Activated CD4-positive, alpha-beta T cell treated with anti-CD3 and anti-CD28 coated beads, Interleukin-2, amount 50 U/mL, for 24 hours (primary cell): ENCODE measurements around the gene OR52A5.

ENCODE experiments used
- DNase-seq, 2 donors: peaks; one replicate each; pipeline ENCODE4 v3.0.0-alpha.2; 2020; ENCODE audit warnings: low read depth in 1 of 2, low spot score in 1 of 2

Gene OR52A5

DNA sequence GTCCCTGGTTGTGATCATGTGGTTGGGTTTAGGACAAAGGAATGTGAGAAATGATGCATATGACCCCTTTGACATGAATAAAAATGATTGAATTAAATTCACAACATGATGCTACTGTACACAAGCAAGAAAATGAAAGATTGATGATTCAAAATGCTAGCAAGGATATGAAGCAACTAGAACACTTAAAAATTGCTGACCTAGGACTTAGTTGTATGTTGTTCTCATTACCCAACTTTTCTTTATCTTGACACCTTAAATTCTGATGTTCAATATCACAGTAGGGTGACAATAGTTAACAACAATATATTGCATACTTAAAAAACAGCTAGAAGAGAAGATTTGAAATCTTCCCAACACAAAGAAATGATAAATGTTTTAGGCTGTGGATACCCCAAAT, 20.6 kb downstream of the OR52A5 start:
- no peak for DNase-seq

- DNase-seq = no peak
Observed at GRCh38 chr11:5115339-5115738, 22.8 kb downstream of the OR52A5 start.

GRCh38 chr11:5107285-5107684, 30.9 kb downstream of the OR52A5 start:
- DNase-seq = no peak

GRCh38 chr11:5103066-5103465, 35.1 kb downstream of the OR52A5 start:
- DNase-seq = no peak

GRCh38 chr11:5102246-5102645, 35.9 kb downstream of the OR52A5 start:
- DNase-seq = no peak

GRCh38 chr11:5096011-5096410, 42.1 kb downstream of the OR52A5 start:
- no peak for DNase-seq

DNA sequence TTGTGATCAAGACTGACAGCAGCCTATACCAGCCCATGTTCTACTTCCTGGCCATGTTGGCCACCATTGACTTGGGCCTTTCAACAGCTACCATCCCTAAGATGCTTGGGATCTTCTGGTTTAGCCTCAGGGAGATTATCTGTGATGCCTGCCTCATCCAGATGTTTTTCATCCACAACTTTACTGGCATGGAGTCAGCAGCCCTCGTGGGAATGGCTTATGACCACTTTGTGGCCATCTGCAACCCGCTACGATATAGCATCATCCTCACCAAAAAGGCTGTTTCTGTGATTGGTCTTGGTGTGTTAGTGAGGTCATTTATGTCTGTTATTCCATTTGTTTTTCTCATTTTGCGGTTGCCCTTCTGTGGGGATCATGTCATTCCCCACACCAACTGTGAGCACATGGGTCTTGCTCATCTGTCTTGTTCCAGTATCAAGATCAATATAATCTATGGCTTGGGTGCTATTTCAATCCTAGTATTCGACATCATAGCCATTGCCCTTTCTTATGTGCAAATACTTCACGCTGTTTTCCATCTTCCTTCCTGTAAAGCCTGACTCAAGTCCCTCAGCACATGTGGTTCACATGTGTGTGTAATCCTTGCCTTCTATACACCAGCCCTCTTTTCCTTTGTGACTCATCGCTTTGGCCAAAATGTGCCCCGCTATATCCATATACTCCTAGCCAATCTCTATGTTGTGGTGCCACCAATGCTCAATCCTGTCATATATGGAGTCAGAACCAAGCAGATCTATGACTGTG, 45.2 kb downstream of the OR52A5 start:
- no peak for DNase-seq

DNA sequence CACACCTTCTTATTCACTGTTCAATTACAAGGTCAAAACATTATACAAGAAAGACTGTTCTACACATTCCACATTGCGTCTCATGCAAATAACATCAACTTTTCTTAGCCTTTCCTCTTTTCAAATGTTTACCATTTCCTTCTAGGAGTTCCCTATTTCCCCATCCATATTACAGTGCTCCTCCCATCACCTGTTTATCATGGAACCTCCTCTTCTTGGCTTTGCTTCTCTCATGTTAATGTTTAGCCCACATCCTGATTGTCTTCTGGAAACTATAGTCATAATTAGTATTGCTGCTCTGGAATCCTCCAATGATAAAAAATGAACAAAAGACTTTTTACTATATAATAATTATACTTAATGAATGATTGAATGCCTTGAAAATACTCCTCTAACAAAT, 47.5 kb downstream of the OR52A5 start:
- no peak for DNase-seq

DNA sequence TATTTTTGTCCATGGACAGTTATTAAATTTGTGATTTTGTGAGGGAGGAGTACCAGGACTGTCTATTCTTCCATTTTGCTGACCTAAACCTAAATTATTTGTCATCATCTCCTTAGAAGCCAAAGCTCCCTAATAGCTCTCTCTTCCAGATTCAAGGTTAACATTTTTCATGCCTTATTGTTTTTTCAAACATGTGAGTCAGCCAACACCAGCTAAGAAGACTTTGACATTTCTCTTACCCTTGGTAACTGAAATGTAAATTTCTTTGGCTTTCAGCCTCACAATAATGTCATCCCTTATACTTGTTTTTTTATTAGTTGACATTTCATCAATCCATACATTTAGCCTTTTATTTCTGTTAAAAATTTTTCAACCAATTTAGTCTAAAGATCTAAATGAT, 49.6 kb downstream of the OR52A5 start:
- no peak for DNase-seq

GRCh38 chr11:5083602-5084001, 54.6 kb downstream of the OR52A5 start:
- DNase-seq = no peak

GRCh38 chr11:5081405-5081804, 56.8 kb downstream of the OR52A5 start:
- DNase-seq = no peak
